ENCODE results near the gene HLA-A. TPM values are rescaled to one million over a fixed set of nuclear protein-coding genes. Genes with fewer than 3 reads are reported as not detected.
"Not testable (repeated sequence)": the region's sequence is repeated elsewhere in the genome, so short reads cannot be mapped to it uniquely, and the experiment has no call there.

The HLA-A gene
- total RNA-seq, 2 donors from 2014 or later: 375 to 444 TPM

DNA sequence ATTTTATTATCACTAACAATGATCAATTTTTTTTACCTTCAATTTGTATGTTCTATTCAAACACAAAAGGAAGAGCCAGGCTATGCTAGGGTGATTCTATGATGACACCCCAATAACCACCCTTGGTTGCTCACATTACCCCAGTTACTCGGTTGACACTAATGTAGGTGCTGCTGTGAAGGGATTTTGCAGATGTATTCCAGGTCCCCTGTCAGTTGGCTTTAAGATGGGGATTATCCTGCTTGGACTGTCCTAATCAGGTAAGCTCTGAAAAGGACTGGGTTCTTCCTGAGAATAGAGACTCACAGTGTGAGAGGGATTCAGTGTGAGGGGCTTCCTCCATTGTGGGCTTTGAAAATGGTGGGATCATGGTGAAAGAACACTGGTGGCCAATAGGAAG lies 11.9 kb downstream of the HLA-A start:
- no peak for DNase-seq (ENCODE audit: low spot score)
- intact Hi-C loops (cut with DNase I): no loop called here

DNA sequence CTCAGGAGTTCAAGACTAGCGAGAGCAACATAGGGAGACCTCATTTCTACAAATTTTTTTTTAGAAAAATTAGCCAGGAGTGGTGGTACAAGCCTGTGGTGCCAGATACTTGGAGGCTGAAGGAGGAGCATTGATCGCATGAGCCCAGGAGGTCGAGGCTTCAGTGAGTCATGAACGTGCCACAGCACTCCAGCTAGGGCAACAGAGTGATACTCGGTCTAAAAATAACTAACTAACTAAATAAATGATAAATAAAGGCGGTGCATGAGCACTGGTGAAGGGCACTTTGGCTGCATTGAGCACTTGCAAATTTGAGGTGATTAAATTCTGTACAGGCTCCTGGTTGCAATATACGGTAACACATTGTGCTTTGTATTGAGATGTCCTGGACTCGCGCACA lies 13.5 kb downstream of the HLA-A start:
- DNase-seq (ENCODE audit: low spot score): no peak
- intact Hi-C loops (cut with DNase I): no loop called here

DNA sequence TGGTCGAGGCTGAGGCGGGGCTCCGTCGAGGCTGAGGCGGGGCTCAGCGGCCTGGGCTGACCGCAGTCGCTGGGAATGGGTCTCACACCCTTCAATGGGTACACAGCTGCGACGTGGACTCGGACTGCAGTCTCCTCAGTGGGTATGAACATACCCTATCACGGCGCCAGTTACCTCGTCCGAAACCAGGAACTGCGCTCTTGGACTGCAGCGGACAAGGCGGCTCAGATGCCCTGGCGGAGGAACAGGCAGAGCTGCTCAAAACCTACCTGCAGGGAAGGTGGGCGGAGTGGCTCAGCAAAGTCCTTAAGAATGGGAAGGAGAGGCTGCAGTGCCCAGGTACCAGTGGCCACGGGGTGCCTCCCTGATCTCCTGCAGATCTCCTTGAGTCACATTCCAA lies 14.2 kb downstream of the HLA-A start:
- no peak for DNase-seq (ENCODE audit: low spot score)
- intact Hi-C loops (cut with DNase I): no loop called here

DNA sequence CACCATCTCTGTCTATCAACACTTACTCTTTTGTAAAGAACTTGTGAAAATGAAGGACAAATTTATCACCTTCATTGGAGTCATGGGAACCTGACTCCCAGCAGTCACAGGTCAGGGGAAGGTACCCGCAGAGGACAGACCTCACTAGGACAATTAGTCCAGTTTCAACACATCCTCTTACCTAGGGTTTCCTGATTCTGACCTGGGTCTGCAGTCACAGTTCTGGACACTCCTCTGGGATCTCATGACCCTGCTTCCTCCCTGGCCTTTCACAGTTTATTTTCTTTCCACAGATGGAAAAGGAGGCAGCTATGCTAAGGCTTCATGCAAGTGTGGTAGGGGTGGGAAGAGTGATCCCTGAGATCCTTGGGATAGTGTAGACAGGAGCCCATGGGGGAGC lies 15.7 kb downstream of the HLA-A start:
- DNase-seq (ENCODE audit: low spot score): no peak
- intact Hi-C loops (cut with DNase I): no loop called here

DNA sequence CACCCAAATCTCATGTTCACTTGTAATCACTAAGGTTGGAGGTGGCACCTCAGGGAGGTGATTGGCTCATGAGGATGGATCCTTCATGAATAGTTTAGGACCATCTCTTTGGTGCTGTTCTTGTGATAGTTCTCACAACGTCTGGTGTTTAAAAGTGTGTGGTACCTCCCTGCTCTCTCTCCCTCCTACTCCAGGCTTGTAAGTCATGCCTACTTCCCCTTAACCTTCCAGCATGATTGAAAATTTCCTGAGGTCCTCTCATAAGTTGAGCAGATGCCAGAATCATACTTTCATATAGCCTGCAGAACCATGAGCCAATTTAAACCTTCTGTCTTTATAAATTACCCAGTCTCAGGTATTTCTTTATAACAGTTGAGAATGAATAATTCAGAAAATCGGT lies 16.6 kb downstream of the HLA-A start:
- intact Hi-C loops (cut with DNase I): no loop called here
- no peak for DNase-seq (ENCODE audit: low spot score)

DNA sequence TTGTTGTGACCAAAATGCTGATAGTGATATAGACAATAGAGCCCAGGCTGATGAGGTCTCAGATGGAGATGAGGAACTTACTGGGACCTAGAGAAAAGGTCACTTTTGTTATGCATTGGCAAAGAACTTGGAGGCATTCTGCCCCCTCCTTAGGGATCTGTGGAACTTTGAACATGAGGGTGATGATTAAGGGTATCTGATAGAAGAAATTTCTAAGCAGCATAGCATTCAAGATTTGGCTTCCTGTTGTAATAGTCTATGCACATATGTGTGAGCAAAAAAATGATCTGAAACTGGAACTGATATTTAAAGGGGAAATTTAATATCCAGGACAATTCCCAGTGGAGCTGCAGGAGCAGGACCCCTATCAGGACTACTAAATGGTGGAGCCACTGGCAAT lies 17.1 kb downstream of the HLA-A start:
- DNase-seq (ENCODE audit: low spot score): no peak
- intact Hi-C loops (cut with DNase I): no loop called here

DNA sequence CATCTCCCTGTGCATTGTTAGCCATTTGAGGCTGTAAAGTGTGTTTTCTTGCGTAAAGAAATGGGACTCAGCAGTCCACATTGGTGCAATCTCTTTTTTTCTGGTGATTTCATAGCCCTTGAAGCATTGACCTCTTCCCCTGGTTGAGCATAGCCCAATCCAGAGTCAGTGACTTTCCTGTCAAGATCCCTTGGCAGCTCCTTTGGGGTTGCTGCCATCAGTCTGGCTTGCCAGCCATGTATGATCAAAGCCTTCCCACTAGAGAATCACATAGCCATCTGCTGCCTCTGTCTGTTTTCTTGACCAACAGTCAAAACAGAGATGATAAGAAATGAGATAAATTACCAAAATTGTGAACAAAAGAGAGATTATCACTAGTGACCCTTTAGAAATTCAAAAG lies 19.6 kb downstream of the HLA-A start:
- intact Hi-C loops (cut with DNase I): no loop called here
- no peak for DNase-seq (ENCODE audit: low spot score)

DNA sequence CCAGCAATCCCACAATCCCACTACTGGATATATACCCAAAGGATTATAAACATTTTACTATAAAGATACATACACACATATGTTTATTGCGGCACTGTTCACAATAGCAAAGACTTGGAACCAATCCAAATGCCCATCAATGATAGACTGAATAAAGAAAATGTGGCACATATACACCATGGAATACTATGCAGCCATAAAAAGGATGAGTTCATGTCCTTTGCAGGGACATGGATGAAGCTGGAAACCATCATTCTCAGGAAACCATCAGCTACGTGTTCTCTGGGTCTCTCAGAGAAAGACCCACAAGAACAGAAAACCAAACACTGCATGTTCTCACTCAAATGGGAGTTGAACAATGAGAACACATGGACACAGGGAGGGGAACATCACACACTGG lies 21.4 kb downstream of the HLA-A start:
- intact Hi-C loops (cut with DNase I); DNase-seq (ENCODE audit: low spot score): not testable (repeated sequence)

DNA sequence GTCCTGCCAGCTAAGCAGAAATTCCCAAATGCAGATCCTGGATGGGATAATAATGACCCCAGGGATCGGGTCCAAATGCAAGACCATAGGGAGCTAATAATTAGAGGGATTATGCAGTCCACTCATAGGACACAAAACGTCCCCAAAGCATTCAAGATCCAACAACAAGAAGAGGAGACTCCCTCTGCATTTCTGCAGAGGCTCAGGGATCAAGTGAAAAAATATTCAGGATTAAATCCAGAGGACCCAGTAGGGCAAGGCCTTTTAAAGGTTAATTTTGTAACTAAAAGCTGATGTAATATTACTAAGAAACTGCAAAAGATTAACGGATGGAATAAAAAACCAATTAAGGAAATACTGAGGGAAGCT lies 22.2 kb downstream of the HLA-A start:
- DNase-seq (ENCODE audit: low spot score): no peak
- intact Hi-C loops (cut with DNase I): no loop called here

DNA sequence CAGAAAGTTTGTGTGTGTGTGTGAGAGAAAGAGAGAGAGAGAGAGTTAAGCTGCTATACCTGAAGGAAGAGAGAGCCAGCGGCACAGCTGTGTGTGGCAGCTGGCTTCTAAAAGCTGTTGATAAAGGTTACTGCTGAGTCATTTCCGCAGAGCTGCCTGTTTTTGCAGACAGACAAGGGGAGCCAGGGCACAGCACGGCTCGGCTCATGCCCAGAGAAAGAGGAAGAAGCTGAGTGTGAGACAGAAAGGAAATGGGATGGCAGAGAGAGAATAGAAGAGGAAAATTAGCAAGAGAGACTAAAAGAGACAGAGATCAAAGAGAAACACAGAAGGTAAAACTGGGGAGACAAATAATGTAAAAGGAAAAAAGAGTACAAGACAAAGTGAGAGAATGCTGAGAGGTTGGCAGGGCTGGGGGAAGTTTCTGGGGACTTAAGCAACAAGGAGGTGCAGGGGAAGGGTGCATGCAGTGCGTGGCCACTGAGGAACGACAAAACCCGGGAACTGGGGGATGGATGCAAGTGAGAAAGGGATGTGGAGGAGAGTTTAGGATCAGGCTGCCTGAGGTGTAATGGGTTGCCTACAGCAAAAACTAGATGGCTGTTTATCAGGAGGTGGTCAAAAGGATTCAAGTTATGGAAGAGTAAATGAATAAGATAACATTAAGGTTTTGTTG lies 22.7 kb downstream of the HLA-A start:
- intact Hi-C loops (cut with DNase I): no loop called here
- peak; percentile 92 for DNase-seq (ENCODE audit: low spot score)

DNA sequence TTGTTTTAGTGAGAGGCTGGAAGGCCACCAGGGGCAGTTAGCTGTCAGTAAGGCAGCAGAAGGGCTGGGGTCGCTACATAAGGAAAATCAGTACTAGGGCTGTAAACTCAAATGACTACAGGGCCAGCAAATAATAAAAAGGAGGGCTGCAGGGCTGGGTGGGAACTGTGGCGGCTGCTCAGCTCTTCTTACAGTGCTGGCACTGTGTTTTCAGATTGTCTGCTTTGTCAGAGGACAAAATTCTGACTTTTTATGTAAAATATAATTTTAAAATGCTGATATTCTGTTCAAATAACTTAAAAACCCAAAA lies 23.2 kb downstream of the HLA-A start:
- intact Hi-C loops (cut with DNase I): no loop called here
- DNase-seq (ENCODE audit: low spot score): no peak

DNA sequence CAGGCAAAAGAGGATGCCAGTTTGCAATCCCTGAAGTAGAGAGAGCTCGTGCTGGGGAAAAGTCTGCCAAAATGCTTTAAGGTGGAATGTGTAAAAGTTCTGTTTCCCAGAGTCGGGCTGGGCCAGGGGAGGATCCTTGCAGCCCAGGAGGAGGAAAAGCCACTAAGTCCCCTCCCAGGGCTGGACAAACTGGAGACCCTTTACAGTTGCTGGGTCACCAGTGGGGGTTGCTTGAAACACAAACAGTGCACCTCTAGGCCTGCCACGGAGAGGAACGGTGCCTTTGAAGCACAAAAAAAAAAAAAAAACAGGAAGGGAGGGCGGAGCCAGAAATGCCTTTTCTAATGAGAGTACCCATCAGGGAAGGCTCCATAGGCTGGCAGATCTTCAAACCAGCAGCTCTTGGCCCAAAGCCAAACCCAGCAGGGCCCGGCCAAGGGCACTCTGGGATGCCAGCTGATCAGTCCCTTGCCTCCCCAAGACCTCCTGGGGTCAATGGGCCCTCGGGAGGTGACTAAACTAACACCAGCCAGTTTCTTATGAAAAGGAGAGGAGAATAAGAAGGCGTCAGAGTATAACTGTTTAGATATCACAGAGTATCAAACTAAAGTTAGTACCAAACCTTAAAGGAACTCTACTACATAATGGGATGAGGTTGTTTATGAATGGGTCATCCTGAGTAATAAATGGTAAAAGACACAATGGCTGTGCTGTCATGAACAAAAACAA lies 23.7 kb downstream of the HLA-A start:
- peak; percentile 94 for DNase-seq (ENCODE audit: low spot score)
- intact Hi-C loops (cut with DNase I): no loop called here

DNA sequence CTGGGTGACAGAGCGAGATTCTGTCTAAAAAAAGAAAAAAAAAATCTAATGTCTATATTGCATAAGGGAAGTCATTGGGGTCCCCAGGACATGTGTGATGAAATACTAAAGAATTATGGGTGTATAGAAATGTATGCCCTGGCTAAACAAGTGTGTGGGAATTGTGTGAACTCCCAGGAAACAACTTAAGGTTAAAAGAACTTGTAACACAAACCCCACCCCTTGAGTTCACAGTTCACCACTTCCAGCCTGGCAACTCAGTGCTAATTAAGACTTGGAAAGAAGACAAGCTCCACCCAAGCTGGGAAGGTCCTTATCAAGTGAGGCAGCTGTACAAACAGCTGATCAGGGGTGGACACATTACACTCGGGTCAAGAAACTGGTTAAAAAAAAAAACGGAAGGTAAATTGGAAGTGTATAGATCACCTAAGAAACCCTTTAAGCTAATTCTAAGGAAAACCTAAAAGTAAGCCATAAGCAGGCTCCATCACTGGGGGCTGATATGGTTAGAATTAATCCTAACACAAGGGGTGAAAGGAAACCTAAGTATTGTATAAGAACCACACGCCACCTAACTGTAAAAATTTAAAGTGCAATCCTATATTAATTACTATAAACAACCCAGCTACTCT lies 25.2 kb downstream of the HLA-A start:
- DNase-seq (ENCODE audit: low spot score): no peak
- intact Hi-C loops (cut with DNase I): no loop called here

DNA sequence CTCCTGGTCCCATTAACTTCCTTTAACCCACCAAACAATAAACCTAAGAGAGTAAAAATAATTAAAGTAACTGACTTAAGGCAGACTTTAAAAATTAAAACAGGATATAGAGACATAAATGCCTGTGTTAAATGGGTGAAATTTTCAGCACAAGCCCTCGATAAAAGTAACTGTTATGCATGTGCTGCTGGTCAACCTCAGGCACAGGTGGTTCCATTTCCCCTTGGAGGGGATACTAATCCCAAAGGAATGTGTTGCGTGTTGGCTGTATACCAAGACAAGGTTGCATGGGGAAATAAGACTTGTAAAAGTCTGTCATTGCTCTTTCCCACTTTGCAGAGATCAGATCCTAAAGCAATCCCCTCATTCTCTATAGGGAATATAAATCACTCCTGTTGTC lies 25.8 kb downstream of the HLA-A start:
- no peak for DNase-seq (ENCODE audit: low spot score)
- intact Hi-C loops (cut with DNase I): no loop called here

DNA sequence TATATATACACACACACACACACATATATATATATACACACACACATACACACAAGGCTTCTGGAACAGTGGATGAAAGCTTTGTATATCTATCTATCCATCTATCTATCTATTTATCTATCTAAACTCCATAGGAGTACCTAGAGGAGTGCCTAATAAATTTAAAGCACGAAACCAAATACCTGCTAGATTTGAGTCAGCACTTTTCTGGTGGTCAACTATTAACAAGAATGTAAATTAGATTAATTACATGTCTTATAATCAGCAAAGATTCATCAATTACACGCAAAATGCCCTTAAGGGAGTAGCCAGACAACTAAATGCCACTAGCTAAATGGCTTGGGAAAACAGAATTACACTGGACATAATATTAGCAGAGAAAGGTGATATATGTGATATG lies 26.6 kb downstream of the HLA-A start:
- no peak for DNase-seq (ENCODE audit: low spot score)
- intact Hi-C loops (cut with DNase I): no loop called here

DNA sequence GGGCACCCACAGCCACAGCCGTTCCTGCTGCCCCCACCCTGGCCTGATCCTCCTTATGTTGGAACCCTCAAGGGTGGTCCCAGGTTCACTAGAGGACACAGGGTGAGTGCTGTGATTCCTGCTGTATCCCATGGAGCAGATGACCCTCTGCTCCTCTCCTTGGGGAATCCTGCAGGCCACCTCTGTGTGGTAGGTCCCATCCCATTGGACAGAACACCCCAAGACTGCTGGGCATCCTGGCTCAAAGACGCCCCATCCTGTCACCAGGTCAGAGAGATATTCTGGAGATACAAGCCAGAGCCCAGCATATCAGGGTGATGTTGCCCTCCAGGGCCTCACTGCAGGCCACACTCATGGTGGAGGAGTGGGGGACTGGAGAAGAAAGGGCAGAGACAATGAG lies 28.4 kb downstream of the HLA-A start:
- intact Hi-C loops (cut with DNase I): no loop called here
- no peak for DNase-seq (ENCODE audit: low spot score)

DNA sequence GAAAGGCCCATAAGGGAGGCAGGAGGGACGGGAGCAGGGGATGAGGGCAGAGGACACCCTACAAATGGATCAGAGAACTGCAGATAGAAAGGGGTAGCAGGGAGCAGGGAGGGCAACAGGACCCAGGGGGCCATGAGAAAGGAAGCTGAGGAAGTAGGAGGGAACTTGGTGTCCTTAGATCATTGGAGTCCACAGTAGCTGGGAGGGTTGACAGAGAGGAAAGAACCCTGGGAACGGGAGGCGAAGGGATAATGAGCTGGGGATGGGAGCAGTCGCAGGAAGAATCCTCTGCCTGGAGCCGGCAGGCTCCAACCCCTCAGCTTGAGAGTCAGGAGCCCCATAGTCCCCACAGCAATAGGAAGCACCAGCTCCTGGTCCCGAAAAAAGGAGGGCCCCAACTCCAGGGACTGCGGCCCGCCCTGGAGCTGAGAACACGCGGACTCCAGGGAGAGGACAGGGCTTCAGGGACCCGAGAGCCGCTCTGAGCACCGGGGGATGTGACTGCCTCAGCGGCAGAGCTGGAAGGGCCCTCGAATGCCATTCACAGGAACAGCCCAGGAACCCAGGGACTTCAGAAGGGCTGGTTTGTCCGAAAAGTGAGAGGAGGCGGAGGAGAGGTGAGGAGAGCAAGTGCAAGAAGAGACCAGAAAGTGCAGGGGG lies 32.7 kb downstream of the HLA-A start:
- peak; percentile 81 for DNase-seq (ENCODE audit: low spot score)
- intact Hi-C loops (cut with DNase I): no loop called here

DNA sequence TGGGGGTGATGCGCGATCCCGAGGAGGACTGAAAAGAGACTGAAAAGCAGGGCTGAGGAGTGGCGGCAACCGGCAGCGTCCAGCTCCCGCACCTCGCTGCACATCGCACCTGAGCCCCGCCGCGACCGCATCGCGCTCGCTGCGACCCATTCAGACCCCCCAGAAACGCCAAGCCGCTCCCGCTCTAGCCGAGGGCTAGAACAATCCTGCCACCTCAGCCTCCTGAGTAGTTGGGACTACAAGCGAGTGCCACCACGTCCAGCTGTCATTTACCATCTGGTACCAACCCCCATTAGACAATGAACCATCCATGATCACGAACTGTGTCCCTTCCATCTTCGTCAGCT lies 33.2 kb downstream of the HLA-A start:
- DNase-seq (ENCODE audit: low spot score): no peak
- intact Hi-C loops (cut with DNase I): no loop called here

DNA sequence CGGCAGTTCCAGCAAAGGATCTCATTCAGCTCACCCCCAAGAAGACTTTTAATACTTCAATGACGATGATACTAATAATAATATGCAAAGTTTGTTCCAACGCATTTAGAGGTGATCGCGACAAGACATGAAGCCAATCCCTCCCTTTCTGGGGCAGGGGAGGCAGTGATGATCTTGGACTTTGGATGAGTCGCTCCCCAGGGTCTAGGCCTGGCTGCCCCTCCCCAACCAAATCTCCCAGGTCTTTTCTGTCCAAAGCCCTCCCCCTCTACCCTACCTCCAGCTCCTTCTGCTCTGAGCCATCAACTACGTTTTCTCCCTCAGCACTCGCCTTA lies 33.9 kb downstream of the HLA-A start:
- intact Hi-C loops (cut with DNase I): no loop called here
- DNase-seq (ENCODE audit: low spot score): no peak

DNA sequence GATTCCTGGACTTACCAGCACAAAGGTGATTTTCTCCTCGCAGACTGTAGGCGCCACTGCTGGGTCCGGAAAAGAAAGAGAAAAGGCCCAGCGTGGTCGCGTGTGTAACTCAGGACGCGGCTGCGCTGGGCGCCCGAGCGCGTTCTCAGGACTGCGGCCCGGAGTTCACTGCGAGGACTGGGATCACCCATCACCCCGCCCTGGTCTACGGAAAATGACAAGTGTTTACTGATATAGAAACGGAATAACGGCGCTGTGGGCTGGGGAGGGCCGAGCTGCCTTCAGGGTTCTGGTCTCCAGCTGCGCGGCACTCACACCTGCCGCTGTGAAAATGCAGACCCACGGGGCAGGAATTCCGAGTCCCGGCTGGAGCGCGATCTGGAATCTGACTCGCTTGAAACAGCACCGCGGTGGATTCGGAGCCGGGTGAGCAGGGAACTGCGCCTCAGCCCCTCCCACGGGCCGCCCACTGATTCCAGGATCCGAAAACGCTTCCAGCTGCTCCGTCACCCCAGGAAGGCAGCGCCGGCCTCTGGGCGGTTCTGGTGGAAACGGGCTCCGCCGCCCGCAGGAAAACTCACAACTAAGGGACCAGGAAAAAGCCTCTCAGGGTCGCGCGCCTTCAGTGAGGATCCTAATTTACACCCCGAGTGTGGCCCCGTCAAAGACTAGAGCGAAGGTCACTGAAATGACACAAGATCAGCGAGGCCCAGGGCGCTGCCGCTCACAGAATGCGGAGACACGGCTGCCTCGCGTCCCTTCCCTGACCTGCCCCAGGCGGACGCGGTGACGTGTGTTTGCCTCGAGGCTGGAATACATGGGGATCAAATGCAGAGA lies 34.5 kb downstream of the HLA-A start:
- DNase-seq (ENCODE audit: low spot score): peak; percentile 96
- intact Hi-C loops (cut with DNase I): no loop called here

Data from posterior vena cava (tissue), 2 donors.